ENCODE measurements around the gene NAT9.

The NAT9 gene

GRCh38 chr17:74776044-74776962, at the start of gene NAT9:
Gene NAT9, minus strand, starts transcription at chr17:74776345. Its CDS starts 647 bp downstream, at chr17:74775698.
- peak; percentile 50 for DNase-seq

GRCh38 chr17:74824961-74825627, 48.9 kb upstream of the NAT9 start:
- no peak for DNase-seq

GRCh38 chr17:74822939-74823367, 46.8 kb upstream of the NAT9 start:
- DNase-seq = no peak

GRCh38 chr17:74822335-74822938, 46.3 kb upstream of the NAT9 start:
- DNase-seq = no peak

GRCh38 chr17:74821655-74822334, 45.6 kb upstream of the NAT9 start:
- no peak for DNase-seq

GRCh38 chr17:74819801-74820436, 43.8 kb upstream of the NAT9 start:
- DNase-seq = no peak

GRCh38 chr17:74818291-74818938, 42.3 kb upstream of the NAT9 start:
- no peak for DNase-seq

- DNase-seq = no peak
These were observed 40.9 kb upstream of the NAT9 start for GRCh38 chr17:74816905-74817620.

GRCh38 chr17:74815550-74816370, 39.6 kb upstream of the NAT9 start:
- DNase-seq = no peak

GRCh38 chr17:74815067-74815466, 38.9 kb upstream of the NAT9 start:
- no peak for DNase-seq

GRCh38 chr17:74814453-74814852, 38.3 kb upstream of the NAT9 start:
- no peak for DNase-seq

- no peak for DNase-seq
These were observed 36.2 kb upstream of the NAT9 start for GRCh38 chr17:74812109-74813009.

- no peak for DNase-seq
These were observed 34.7 kb upstream of the NAT9 start for GRCh38 chr17:74810699-74811485.

GRCh38 chr17:74808714-74809430, 32.7 kb upstream of the NAT9 start:
- DNase-seq = no peak

- DNase-seq = no peak
These were observed 31.8 kb upstream of the NAT9 start for GRCh38 chr17:74807925-74808324.

- DNase-seq = no peak
These were observed 31.3 kb upstream of the NAT9 start for GRCh38 chr17:74807441-74807840.

- no peak for DNase-seq
These were observed 30.2 kb upstream of the NAT9 start for GRCh38 chr17:74806334-74806733.

GRCh38 chr17:74805591-74805991, 29.4 kb upstream of the NAT9 start:
- no peak for DNase-seq

Data from SIG-M5 (cell line).